ENCODE results near the gene SUGP1.

Gene SUGP1

GRCh38 chr19:19226204-19226603 lies 94.1 kb downstream of the SUGP1 start:
- no peaks in the 10 kb centered on the region for H3K36me3 ChIP-seq (ENCODE audit: control insufficient read depth, insufficient read depth, low read length)
- H3K4me1 ChIP-seq (ENCODE audit: control insufficient read depth, insufficient read depth, low read length) = no peaks in the 10 kb centered on the region
- H3K9me3 ChIP-seq (ENCODE audit: control insufficient read depth, insufficient read depth, low read length) = no peaks in the 10 kb centered on the region
- H3K27ac ChIP-seq (ENCODE audit: low read depth, low read length) = no peak overlapping the region
- H3K9ac ChIP-seq (ENCODE audit: low read depth, low read length) = no peak overlapping the region
- H3K27me3 ChIP-seq (ENCODE audit: control insufficient read depth, insufficient read depth, low read length) = peaks cover 31% of the 10 kb centered on the region
- H3K4me3 ChIP-seq (ENCODE audit: low read depth, low read length) = no peak overlapping the region

All from HUES48 (cell line).